Measurements from ENCODE around the gene EFCAB8.

EFCAB8 gene

GRCh38 chr20:32858701-32859372 lies at the start of gene EFCAB8:
Gene EFCAB8, plus strand, starts transcription at chr20:32858923. Its CDS starts 4,870 bp downstream, at chr20:32863793.
- DNase-seq (ENCODE audit: low read depth in 2 of 2) = no peak

DNA sequence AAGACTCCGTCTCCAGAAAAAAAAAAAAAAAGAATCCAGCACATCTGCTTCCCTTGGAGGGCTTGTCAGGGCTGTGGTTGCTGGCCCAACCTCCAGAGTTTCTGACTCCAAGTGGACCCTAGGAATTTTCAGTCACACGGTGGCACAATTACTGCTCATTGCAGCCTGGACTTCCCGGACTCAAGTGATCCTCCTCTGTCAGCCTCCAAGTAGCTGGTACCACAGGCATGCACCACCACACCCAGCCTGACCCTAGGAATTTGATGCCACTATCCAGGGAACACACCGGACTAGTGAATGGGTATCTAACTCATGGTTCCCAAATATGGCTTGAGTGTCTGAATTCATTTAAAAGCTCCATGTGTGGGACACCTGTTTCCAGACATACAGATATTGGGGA lies 48.8 kb upstream of the EFCAB8 start:
- DNase-seq (ENCODE audit: low read depth in 2 of 2) = no peak

DNA sequence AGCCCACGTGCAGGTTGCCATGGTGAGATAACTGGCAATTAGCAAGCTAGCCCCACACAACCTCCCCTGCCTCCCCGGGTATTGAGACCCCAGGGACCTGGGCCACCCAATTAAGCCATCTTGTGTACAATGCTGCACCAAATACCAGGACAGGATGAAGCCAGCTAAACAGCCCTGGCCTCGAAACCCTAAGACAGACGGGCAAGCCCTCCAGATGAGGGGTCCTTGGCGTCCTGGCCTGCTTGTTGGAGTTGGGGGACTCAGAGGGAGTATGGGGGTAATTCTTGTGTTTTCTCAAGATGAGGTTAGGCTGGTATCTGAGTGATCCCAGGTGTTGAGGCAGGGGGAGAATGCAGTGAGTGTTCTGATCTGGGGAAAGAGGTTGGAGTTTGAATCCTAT lies 47.8 kb upstream of the EFCAB8 start:
- no peak for DNase-seq (ENCODE audit: low read depth in 2 of 2)

GRCh38 chr20:32811886-32812285 lies 46.8 kb upstream of the EFCAB8 start:
- no peak for DNase-seq (ENCODE audit: low read depth in 2 of 2)

DNA sequence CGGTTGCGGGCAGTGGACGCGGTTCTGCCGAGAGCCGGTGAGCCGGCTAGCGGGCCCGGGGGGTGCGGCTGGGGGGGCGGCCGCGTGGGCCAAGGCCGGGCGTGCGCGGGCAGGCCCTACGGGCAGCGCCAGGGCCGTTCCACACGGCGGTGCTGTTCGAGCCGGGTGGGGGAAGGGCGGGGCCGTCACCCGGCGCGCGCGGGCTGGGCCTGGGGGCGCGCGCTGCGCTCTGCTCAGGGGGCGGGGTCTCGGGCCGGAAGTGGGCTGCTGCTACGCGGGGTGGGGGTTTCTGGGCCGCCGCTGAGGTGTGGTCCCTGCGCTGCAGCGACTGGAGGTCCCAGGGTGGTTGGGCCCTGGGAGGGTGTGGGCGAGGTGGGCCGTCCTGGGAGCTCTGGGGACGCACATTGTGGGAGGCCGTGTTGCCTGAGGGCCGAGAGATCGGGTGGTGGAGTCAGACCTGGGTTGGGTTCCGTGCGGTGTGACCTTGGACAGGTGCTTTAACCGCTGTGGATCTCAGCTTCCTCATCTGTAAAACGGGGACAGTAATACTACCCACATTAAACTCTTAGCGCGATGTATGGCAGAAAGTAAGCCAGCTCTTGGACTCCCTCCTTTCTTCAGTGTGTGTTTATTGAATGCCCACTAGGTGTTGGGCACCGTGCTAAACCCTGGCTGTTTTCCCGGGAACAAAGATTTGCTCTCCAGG lies 38.6 kb upstream of the EFCAB8 start:
- peak in 1 of 2 donors; percentile 73 for DNase-seq (ENCODE audit: low read depth in 2 of 2)

- DNase-seq (ENCODE audit: low read depth in 2 of 2) = no peak
These were observed 37.9 kb upstream of the EFCAB8 start for GRCh38 chr20:32820698-32821377.

DNA sequence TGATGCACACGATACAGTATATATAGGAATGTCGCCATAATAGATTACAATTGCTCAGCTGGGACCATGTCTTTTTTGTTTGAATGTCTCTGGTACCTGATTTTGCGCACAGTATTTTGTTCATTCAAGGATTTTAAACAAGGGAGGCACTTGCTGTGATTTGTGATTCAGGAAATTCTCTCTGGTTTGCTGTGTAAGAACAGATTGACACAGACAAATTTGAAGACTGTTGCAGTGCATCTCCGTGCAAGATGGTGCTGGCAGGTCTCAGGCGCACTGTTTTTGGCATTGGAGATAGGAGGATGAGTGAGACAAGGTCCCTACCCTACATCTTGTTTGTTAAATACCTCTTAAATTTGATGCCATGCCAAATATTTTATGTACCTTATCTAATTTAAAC lies 36.5 kb upstream of the EFCAB8 start:
- no peak for DNase-seq (ENCODE audit: low read depth in 2 of 2)

GRCh38 chr20:32823078-32823477 lies 35.6 kb upstream of the EFCAB8 start:
- no peak for DNase-seq (ENCODE audit: low read depth in 2 of 2)

DNA sequence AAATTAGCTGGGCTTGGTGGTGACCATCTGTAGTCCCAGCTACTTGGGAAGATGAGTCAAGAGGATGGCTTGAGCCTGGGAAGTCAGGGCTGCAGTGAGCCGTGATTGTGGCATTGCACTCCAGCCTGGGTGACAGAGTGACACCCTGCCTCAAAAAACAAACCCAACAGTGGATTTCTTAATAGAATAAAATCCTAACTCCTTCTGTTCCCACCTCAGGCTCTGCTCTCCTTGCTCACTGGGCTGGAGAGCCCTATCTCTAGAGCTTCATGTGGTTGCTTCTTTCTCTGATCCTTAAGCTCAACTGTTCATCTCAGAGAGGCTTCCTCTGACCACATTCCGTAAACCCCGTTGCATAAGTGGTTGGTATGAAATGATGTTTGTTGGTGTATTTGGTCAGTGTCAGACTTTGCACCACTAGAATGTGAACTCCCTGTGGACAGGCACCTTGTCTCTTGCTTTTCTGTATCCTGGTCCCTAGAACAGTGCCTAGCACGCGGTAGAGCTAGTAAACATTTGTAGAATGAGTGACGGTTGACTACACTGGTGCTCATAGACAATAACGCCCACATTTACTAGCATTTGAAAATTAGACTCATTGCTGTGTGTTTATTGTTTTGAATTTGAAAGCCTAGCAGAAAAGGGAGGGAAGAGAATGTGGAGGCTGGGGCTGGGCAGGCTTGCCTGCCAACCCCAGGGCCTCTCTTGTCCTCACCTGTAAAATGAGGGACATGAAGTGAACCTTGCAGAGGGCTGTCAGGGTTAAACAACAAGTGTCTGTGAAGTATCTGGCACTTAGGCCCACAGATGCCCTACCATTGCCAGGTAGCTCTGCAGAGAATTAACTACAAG lies 34.8 kb upstream of the EFCAB8 start:
- DNase-seq (ENCODE audit: low read depth in 2 of 2) = no peak

DNA sequence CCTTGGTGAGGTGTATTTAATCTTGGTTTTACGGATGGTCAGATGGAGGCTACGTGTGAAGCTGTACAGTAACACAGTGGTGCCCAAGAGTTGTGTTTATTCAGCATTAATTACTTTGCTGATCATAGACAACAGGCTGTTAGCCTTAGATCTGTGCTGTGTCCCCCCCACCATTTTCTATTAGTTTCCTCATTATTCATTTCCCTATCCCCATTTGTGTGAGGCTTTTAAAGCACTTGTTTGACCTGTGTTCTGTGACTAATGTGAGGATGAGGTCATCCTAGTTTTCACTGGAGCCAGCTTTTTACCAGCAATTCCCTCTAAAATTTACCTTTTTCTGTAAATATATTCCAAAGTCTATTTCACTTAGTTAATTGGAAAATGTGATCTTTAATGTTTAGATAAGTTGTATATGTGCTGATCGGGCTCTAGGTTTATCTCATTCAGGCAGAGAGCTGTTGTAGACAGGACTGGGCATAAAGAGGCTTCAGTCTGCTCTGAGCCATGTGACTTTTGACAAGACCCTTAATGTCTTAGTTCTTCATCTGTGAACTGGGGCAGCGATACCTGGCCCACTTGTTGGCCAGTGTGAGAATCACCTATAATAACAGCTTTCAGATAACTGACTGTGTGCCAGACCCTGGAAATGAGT lies 30.6 kb upstream of the EFCAB8 start:
- no peak for DNase-seq (ENCODE audit: low read depth in 2 of 2)

GRCh38 chr20:32829311-32830005 lies 29.3 kb upstream of the EFCAB8 start:
- no peak for DNase-seq (ENCODE audit: low read depth in 2 of 2)

DNA sequence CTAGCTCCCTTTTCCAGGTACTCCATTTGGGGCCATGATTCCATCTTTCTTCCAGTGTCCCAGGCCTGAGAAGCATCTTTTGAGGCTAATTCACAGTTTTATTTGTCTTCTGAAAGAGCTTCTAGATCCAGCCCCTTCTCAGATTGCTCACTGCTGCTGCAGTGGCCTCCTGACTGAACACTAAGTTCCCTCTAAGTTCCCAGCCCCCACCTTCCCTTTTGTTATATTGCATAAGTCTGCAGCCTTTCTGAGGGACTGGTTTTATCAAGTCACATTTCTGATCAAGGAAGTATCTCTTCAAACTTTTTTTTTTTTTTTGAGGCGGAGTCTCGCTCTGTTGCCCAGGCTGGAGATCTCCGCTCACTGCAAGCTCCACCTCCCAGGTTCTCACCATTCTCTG lies 28.3 kb upstream of the EFCAB8 start:
- no peak for DNase-seq (ENCODE audit: low read depth in 2 of 2)

DNA sequence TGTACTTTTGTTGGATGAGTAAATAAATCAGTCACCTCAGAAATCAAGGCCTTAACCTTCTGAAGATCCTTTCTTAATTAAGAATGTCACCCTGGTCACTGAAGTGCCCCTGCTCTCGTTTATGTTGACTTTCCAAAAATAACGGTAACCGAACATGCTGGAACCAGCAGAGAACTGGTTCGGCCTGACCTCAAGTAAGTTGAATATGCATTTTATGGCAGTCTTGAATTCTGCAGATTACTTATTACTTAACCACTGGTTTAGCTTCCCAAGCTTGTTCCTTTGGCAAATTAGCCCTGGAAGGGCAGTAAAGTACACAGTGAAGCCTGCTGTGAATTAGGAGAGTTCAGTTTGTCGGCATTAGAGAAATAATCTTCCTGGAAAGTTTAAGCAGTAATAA lies 26.7 kb upstream of the EFCAB8 start:
- no peak for DNase-seq (ENCODE audit: low read depth in 2 of 2)

- no peak for DNase-seq (ENCODE audit: low read depth in 2 of 2)
These were observed 26.1 kb upstream of the EFCAB8 start for GRCh38 chr20:32832664-32833063.

DNA sequence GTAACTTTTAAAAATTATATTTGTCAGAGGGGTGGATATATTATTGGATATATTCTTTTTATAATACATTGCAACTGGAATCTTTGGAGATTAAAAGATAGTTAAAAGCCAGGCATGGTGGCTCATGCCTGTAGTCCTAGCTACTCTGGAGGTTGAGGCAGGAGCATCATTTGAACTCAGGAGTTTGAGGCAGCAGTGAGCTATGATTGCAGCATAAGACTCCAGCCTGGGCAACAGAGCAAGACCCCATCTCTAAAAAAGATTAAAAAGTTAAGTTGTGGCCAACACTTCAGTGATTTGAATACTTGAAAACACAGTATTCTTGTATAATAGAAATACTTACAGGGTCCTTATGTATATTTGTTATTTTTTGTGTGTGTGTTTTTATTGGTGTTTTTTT lies 23.8 kb upstream of the EFCAB8 start:
- no peak for DNase-seq (ENCODE audit: low read depth in 2 of 2)

GRCh38 chr20:32837157-32837556 lies 21.6 kb upstream of the EFCAB8 start:
- no peak for DNase-seq (ENCODE audit: low read depth in 2 of 2)

GRCh38 chr20:32839227-32839981 lies 19.3 kb upstream of the EFCAB8 start:
- DNase-seq (ENCODE audit: low read depth in 2 of 2) = no peak

DNA sequence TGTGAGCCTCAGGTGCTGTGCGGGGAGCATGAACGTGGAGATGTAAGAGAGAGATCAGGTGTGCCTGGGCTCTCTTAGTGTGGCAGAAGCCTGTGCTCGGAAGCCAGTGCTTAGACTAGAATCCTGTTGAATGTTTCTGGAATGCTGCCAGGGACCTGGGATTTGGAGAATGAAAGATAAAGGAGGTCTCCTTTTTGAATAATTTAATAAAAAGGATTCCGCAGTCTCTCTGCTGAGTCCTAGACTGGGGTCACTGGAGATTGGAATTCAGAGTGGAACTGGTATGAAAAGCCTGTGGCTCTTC lies 18.8 kb upstream of the EFCAB8 start:
- no peak for DNase-seq (ENCODE audit: low read depth in 2 of 2)

GRCh38 chr20:32841174-32841573 lies 17.5 kb upstream of the EFCAB8 start:
- DNase-seq (ENCODE audit: low read depth in 2 of 2) = no peak

- no peak for DNase-seq (ENCODE audit: low read depth in 2 of 2)
These were observed 17.1 kb upstream of the EFCAB8 start for GRCh38 chr20:32841632-32842031.

Data from stimulated activated CD8-positive, alpha-beta memory T cell treated with anti-CD3 and anti-CD28 coated beads, Interleukin-15, amount 100 ng/mL, for 4 hours (primary cell).